Bone marrow (tissue), 2 donors: ENCODE data around the gene SMIM5.

Experiments
- DNase-seq, 2 donors: peaks; one replicate each; lab custom pipeline; 2025; lab: John Stamatoyannopoulos, UW

The SMIM5 gene

GRCh38 chr17:75639771-75640555 lies 6.7 kb downstream of the SMIM5 start:
- no peak for DNase-seq

GRCh38 chr17:75640556-75641119 lies 7.4 kb downstream of the SMIM5 start:
- DNase-seq: no peak

GRCh38 chr17:75641343-75641742 lies 8.1 kb downstream of the SMIM5 start:
- no peak for DNase-seq

- DNase-seq: no peak
Observed at GRCh38 chr17:75642182-75642783, 9.0 kb downstream of the SMIM5 start.

GRCh38 chr17:75642784-75643642 lies 9.8 kb downstream of the SMIM5 start:
- no peak for DNase-seq

- DNase-seq: no peak
Observed at GRCh38 chr17:75643643-75644017, 10.4 kb downstream of the SMIM5 start.

- no peak for DNase-seq
Observed at GRCh38 chr17:75645501-75645888, 12.3 kb downstream of the SMIM5 start.

- peak; percentile 17 to 83 for DNase-seq
Observed at GRCh38 chr17:75645889-75646637, 12.8 kb downstream of the SMIM5 start.

- DNase-seq: no peak
Observed at GRCh38 chr17:75646638-75646992, 13.4 kb downstream of the SMIM5 start.

- DNase-seq: no peak
Observed at GRCh38 chr17:75647061-75647460, 13.8 kb downstream of the SMIM5 start.

GRCh38 chr17:75647921-75648320 lies 14.7 kb downstream of the SMIM5 start:
- DNase-seq: no peak

- no peak for DNase-seq
Observed at GRCh38 chr17:75649687-75650086, 16.5 kb downstream of the SMIM5 start.

GRCh38 chr17:75650874-75651273 lies 17.6 kb downstream of the SMIM5 start:
- DNase-seq: no peak

- DNase-seq: no peak
Observed at GRCh38 chr17:75652341-75652740, 19.1 kb downstream of the SMIM5 start.

- peak in 1 of 2 donors; percentile 46 for DNase-seq
Observed at GRCh38 chr17:75652934-75653549, 19.8 kb downstream of the SMIM5 start.

GRCh38 chr17:75654176-75654575 lies 20.9 kb downstream of the SMIM5 start:
- no peak for DNase-seq

- DNase-seq: no peak
Observed at GRCh38 chr17:75658237-75658636, 25.0 kb downstream of the SMIM5 start.

- no peak for DNase-seq
Observed at GRCh38 chr17:75661531-75661930, 28.3 kb downstream of the SMIM5 start.

- no peak for DNase-seq
Observed at GRCh38 chr17:75662511-75662910, 29.3 kb downstream of the SMIM5 start.

GRCh38 chr17:75664099-75664549 lies 30.9 kb downstream of the SMIM5 start:
- no peak for DNase-seq

- DNase-seq: no peak
Observed at GRCh38 chr17:75665981-75666380, 32.7 kb downstream of the SMIM5 start.
